Ramos (cell line): ENCODE results near the gene FAM50B.

Source experiments
- in situ Hi-C: fragments of 300-500 bp; cut with MboI; formaldehyde crosslinking; loops from one replicate; pipeline ENCODE4 v1.14.3; 2022; ENCODE audit warnings: low sequenced_read_pairs; ENCODE audit not compliant: unreplicated experiment

FAM50B gene

DNA sequence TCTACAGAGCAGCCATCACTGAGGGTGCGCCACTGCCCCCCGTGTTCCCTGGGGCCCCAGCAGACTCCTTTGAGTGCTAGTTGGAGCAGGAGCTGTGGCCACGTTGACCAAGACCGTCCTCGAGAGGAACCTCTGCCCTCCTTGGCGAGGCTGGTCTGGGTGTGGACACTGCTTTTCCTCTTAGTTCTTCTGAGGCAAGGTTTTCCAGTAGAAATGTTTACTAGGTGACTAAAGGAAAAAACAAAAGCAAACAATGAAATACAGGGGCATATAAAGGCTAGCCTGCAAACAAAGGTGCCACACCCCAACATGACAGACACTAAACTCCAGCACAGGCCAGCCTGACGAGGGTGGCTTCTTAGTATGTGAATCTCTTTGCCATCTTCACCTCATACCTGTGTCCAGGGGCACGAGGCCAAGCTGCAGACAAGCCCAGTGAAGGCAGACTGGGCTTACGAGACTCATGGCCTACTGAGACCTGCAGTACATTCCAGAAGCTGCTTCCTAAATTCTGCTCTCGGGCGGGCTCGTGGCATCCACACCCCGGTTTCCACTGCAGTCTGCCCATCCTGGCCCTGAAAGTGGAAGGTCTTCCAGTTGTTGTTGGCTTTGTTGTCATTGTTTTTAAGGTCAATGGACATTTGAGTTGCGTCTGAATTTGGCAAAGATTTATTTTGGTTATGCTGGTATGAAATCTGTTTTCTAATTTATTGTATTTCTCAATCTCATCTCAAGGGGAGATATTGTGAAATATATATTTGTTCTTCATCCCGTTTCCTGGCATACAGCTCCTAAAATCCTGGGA is 39.2 kb downstream of the FAM50B start:
- in situ Hi-C loops, result no loop called here

DNA sequence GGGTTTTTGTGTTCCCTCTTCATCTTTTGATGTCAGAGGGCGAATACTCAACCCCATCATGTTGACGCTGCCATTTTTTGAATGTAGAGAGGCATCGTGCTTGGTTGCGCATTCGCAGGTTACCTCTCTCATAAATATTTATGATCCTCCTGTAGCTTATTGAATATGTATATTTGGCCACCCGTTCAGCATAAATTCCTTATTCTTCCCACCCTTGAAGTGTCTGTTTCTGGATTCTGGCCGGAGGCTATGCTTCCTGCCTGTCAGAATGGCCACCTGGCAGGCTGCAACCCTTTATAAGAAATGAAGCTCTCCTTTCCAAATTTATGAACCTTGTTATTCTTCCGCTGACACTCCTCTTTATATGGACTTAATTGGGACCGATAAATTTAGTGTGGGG is 40.9 kb downstream of the FAM50B start:
- in situ Hi-C loops, result no loop called here

DNA sequence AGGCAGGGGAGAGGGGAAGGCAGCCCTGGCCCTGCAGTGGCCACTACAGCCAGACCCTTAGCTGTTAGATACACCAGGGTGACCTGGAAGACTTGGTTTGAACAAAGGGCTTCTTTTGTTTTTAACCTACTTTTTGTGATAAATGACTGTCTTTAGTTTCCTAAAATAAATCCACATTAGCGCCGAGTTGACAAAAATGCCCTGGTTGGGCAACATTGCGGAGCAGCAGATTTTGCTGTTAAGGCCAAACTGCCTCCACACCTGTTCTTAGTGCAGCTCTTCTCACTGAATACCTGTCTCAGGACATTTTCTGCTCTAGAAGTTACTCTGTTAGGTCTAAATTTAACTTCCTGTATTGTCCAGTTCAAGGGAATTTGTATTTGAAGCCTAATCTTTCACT is 42.7 kb downstream of the FAM50B start:
- in situ Hi-C loops, result no loop called here

DNA sequence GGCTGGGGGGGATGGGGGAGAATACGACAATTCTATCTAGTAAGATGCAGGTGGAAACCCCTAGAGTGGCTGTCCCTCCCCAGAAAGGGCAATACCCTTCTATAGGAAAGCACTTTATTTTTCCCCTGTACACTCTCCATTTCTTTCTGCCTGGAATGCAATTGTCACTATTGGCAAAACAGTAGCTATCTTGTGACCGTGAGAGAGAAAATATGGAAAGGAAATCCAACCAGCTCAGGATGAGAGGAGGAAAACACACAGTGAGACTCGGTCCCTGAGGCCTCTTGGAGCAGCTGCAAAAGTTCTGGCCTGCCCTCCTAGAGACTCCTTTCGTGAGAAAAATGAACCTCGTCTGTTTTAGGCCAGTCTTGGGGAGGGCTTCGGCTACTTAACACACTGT is 43.4 kb downstream of the FAM50B start:
- in situ Hi-C loops, result no loop called here

DNA sequence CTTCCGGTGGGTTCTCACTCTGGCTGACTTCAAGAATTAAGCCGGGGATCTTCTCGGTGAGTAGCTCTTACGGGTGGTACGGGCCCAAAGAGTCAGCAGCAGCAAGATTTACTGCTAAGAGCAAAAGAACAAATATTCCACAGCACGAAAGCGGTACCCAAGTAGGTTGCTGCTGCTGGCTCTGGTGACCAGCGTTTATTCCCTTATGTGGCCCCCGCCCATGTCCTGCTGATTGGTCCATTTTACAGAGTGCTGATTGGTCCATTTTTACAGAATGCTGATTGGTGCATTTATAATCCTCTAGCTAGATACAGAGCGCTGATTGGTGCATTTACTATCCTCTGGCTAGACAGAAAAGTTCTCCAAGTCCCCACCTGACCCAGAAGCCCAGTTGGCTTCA is 44.3 kb downstream of the FAM50B start:
- in situ Hi-C loops, result no loop called here

DNA sequence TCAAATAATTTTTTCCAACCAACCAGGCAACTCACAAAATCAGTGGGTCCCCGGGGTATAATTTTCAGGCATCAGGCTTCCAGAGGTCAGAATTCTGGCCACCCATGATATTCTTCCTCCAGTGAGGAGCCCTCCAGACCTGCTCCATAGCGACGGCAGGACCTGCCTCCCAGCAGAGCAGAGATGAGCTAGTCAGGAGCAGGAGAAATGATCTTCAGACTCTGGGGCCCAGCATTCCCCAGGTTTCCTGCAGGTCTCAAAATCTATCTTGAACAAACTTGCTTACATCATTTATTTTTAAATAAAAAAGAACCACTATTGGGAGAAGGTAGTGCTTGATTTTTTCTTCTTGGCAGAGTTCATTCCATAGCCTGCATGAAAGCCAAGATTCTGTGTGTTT is 44.7 kb downstream of the FAM50B start:
- in situ Hi-C loops, result no loop called here

DNA sequence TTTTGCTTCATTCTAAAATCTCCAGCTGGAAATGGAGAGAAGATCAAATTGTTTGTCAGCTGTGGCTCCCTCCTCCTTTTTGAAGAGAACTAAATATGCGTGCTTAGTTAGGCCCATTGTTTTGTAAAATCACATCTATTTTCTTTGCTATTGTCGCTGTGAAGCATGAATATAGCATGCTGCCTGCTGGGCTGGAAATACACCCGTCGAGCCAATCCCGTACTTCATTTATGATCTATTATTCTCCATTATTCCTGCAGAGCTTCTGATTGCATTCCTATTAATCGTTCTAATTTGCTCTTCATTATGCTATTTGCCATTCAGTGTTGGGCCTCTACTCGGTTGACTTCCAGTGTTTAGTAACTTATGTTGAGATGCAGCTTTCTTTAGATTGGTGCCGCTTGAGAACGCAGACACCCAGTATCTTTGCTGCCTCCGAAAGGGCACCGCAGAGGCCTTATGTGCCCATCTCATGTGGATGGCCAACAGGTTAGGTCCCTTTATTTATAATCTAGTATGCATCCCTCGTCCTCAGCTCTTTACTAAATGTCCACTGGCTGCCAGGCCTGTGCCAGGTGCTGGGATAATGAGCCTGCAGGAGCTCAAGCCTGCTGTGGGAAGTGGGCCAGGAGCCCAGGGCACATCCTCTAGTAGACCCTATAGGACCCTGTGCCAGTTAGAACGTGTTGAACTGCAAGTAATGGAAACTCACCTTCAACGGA is 45.6 kb downstream of the FAM50B start:
- in situ Hi-C loops, result no loop called here

DNA sequence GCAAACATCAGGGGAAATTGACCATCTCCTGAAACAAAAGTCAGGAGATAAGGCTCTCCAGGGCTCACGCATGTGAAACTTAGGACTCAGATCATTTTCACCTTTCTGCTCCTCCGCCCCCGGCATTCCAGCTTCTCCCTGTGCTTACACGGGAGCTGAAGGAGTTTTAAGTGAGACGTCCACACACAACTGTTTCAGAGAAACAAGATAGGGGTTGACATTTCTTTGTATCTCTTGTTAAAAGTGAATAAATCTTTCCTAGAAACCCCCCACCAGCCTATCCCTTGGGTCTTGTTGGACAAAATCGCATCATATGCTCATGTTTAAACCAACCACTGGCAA is 46.1 kb downstream of the FAM50B start:
- in situ Hi-C loops, result no loop called here

DNA sequence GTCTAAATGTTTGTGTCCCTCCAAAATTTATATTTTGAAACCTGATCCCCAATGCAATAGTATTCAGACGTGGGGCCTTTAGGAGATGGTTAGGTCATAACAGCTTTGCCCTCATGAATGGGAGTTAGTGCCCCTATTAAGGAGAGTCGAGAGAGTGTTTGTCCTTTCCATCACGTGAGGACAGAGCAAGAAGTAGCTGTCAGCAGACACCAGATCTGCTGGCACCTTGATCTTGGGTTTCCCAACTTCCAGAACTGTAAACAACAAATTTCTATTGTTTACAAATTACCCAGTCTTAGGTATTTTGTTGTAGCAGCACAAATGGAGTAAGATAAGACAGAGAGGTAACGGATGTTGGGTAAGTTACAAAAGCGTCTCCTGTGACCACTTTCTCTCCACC is 46.6 kb downstream of the FAM50B start:
- in situ Hi-C loops, result no loop called here

DNA sequence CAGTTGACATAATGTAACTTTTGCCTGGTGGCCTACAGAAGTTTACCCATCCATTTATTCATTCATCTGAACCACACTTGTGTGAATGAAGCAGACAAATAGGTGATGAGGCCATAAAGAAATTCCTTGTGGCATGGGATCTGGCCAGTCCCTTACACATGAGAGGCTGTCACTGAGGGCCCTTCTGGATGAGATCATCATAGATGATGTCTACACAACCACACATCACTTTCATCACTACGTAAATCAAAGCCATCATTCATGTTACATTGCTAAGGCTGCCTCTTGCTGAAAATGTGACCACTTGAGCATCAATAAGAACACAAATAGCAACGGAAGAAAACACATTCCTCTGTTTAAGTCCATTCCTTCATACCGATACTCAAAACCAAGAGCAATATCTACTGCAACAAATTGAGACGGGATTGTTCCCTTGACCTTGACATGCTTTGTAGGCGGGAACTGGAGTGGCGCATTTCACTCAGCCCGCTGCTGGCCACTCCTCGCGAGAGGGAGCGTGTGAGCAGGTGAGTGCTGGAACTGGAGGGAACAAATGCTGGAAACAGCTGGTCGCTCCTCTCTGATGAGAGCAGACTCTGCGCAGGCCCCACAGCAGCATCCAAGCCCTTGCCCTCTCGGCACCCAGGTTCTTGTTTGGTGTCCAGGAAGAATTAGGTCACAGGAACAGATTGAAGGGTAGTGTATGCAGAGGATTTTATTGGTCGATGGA is 49.3 kb downstream of the FAM50B start:
- in situ Hi-C loops, result no loop called here

DNA sequence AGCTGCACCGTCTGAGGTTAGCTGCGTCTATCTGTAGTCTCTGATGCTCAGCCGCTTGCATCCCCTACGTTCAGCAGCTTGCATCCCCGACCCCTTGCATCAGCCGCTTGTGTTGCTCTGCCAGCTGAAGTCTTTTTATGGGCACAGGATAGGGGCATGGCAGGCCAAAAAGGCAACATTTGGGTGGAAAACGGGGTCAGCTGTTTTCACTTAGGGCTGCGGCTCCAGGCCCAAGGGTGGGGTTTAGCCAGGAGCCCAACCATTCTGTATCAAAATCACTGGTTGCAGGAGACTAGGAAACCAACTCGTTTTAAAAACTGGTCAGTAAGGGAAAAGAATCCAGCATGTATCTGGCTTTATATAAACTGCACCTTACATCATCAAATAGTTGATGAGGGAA is 49.9 kb downstream of the FAM50B start:
- in situ Hi-C loops, result no loop called here

DNA sequence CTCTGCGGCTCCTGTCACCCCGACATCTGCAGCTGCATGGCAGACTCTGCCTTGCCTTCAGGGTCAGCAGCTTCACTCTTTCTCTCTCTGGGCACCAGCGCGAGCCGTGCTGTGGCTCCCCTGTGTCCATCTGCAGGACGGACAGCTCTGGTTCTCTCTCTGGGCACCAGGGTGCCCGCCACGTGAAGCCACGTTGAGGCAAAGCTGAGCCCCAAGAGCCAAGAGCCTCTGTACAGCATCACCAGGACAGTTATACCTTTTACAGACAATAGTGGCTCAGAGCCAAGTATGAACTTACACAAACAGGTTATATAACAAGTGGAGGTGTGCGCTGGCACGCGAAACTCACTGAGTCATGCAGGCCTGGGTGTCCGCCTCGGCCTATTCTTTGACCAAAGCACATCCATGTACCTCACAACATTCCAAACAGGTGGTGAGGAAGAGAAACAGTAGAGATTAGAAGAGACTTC is 50.8 kb downstream of the FAM50B start:
- in situ Hi-C loops, result no loop called here
